HEK293T (cell line): ENCODE measurements around the gene WWOX.

Experiments
- CTCF ChIA-PET: fragments of 350-600 bp; formaldehyde crosslinking; extraction: SDS; loops from one replicate; lab custom pipeline; 2021; ENCODE audit warnings: antibody characterized with exemption, inconsistent platforms; lab: Yijun Ruan, JAX
- POLR2A ChIA-PET: fragments of 350-600 bp; formaldehyde crosslinking; extraction: SDS; loops from one replicate; lab custom pipeline; 2020; ENCODE audit warnings: antibody characterized with exemption, inconsistent platforms; lab: Yijun Ruan, JAX
- DNase-seq: peaks from one replicate; pipeline ENCODE4 v3.0.0; 2012; ENCODE audit warnings: mixed read lengths; ENCODE audit errors: extremely low spot score
- ARNT ChIP-seq: fragments of 450-650 bp; IDR thresholded peaks from 2 replicates; pipeline ENCODE4 v1.6.1; 2017; ENCODE audit warnings: mild to moderate bottlenecking
- BHLHE40 ChIP-seq: fragments of 450-650 bp; IDR thresholded peaks from 2 replicates; pipeline ENCODE4 v1.6.1; 2016; ENCODE audit warnings: mild to moderate bottlenecking, moderate library complexity, borderline replicate concordance
- CTBP1 ChIP-seq: fragments of 450-650 bp; IDR thresholded peaks from 2 replicates; pipeline ENCODE4 v1.6.1; 2016; ENCODE audit warnings: borderline replicate concordance
- ELF4 ChIP-seq: fragments of 450-650 bp; IDR thresholded peaks from 2 replicates; pipeline ENCODE4 v1.6.1; 2017; ENCODE audit warnings: antibody characterized with exemption
- FOXA1 ChIP-seq: fragments of 450-650 bp; IDR thresholded peaks from 2 replicates; pipeline ENCODE4 v1.6.1; 2016; ENCODE audit warnings: mild to moderate bottlenecking
- FOXK2 ChIP-seq: fragments of 450-650 bp; IDR thresholded peaks from 2 replicates; pipeline ENCODE4 v1.6.1; 2016; ENCODE audit warnings: mild to moderate bottlenecking
- FOXM1 ChIP-seq: fragments of 450-650 bp; IDR thresholded peaks from 2 replicates; pipeline ENCODE4 v1.6.1; 2017; ENCODE audit warnings: mild to moderate bottlenecking, borderline replicate concordance
- HDGF ChIP-seq: fragments of 450-650 bp; IDR thresholded peaks from 2 replicates; pipeline ENCODE4 v1.6.1; 2017; ENCODE audit warnings: antibody characterized with exemption, borderline replicate concordance
- L3MBTL2 ChIP-seq: fragments of 450-650 bp; conservative IDR thresholded peaks from 2 replicates; pipeline ENCODE4 v1.6.1; 2016; ENCODE audit warnings: mild to moderate bottlenecking
- LEF1 ChIP-seq: fragments of 450-650 bp; IDR thresholded peaks from 2 replicates; pipeline ENCODE4 v1.6.1; 2017; ENCODE audit warnings: mild to moderate bottlenecking, borderline replicate concordance
- NFRKB ChIP-seq: fragments of 450-650 bp; IDR thresholded peaks from 2 replicates; pipeline ENCODE4 v1.6.1; 2016; ENCODE audit warnings: mild to moderate bottlenecking, moderate library complexity
- PKNOX1 ChIP-seq: fragments of 450-650 bp; IDR thresholded peaks from 2 replicates; pipeline ENCODE4 v1.6.1; 2016
- SP1 ChIP-seq: fragments of 450-650 bp; IDR thresholded peaks from 2 replicates; pipeline ENCODE4 v1.6.1; 2017
- SUZ12 ChIP-seq: fragments of 450-650 bp; IDR thresholded peaks from 2 replicates; pipeline ENCODE4 v1.6.1; 2016; ENCODE audit warnings: mild to moderate bottlenecking
- TARDBP ChIP-seq: fragments of 450-650 bp; IDR thresholded peaks from 2 replicates; pipeline ENCODE4 v1.6.1; 2016
- ZNF384 ChIP-seq: fragments of 450-650 bp; IDR thresholded peaks from 2 replicates; pipeline ENCODE4 v1.6.1; 2016

The WWOX gene

GRCh38 chr16:78134944-78135619 lies 35.6 kb downstream of the WWOX start:
- CTCF ChIA-PET: no interaction called here
- no peak for DNase-seq

DNA sequence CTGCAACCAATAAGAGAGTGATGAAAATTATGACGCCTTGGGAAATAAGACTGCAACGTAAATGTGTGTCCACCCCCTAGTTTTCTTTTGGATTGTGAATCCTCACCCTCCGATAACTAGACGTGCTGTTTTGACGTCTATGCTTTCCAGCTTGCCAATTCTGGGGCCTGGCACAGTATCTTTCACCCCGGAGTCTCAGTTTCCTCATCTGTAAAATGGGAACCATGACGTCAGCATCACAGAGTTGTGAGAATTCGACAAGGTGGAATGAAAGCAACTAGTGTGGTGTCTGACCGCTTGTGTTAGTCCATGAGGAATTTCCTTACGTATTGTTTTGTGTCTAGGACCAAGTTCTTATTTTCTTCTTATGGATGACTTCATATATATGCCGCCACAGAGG lies 37.7 kb downstream of the WWOX start:
- TF ChIP-seq FOXM1 (no peak), SP1 (no peak), ZNF384 (no peak), CTBP1 (no peak), SUZ12 (no peak), ELF4 (no peak), L3MBTL2 (no peak), ARNT (no peak), LEF1 (no peak), FOXA1 (no peak), HDGF (no peak)
- no peak for DNase-seq
- POLR2A ChIA-PET: no interaction called here
- CTCF ChIA-PET: interaction anchor here (0.6 kb wide), 1 partner anchor 156 kb away, joined by 4 read pairs; no protein-coding TSS in a partner anchor

More at GRCh38 chr16:78134944-78135619, 35.6 kb downstream of the WWOX start:
- POLR2A ChIA-PET: no interaction called here
- no peak for TF ChIP-seq ELF4
- TF ChIP-seq BHLHE40: no peak
- TF ChIP-seq CTBP1: no peak
- no peak for TF ChIP-seq L3MBTL2
- TF ChIP-seq LEF1: no peak
- TF ChIP-seq FOXK2: no peak
- no peak for TF ChIP-seq ZNF384
- no peak for TF ChIP-seq HDGF
- no peak for TF ChIP-seq FOXM1
- TF ChIP-seq SUZ12: no peak
- no peak for TF ChIP-seq FOXA1
- no peak for TF ChIP-seq ARNT
- no peak for TF ChIP-seq NFRKB

- DNase-seq: no peak
- TF ChIP-seq TARDBP (no peak), L3MBTL2 (no peak), CTBP1 (no peak), NFRKB (no peak), FOXK2 (no peak), SP1 (no peak), FOXA1 (no peak), BHLHE40 (no peak), ELF4 (no peak), PKNOX1 (no peak), SUZ12 (no peak), LEF1 (no peak), HDGF (no peak), ZNF384 (no peak), ARNT (no peak), FOXM1 (no peak)
- POLR2A ChIA-PET: no interaction called here
- CTCF ChIA-PET: no interaction called here
Observed at GRCh38 chr16:78137782-78138616, 38.5 kb downstream of the WWOX start.

DNA sequence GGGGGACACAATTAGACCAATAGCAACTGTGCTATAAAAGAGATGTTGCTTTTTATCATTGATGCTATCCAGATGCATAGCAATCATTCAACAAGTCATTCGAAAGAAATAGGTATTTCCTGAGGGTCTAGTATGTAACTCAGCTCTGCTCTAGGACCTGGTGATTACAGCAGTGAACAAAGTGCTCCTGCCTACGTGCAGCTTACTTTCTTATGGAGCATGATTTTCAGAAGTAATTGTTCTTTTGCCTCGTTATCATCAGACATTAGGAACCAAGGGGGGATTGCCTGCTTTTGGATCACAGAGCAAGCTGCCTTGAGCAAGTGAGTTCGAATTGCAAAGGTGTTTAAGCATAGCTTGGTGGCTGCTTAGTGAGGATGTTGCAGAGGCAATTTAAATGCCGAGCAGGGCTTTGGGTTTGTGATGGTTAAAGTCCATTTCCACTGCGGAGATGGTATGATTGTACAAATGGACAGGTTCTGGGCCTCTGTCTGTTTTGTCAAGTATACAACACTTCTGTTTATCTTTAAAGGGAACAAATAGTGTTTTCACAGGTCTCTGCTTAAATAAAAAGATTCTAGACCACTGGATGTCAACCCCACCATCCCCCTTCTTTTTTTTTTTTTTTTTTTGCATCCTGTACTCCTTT lies 41.5 kb downstream of the WWOX start:
- CTCF ChIA-PET: no interaction called here
- POLR2A ChIA-PET: no interaction called here

DNA sequence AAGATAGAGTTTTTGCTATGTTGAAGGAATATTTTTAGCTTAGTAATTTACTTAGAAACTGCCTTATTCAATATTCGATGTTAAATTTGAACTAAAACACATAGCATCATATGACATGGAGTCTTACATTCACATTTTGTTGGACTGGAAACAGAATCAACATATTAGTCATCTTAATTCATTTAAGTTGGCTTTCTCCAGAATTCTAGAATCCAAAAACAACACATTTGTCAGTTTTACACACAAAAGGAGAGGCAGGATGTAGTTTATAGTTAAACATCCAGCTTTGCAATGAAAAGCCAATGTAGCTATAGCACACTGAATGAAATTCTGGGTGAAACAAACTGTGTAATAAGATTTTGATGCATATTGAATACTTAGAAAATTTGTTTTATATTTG lies 43.3 kb downstream of the WWOX start:
- ChIA-PET CTCF (no interaction called here), POLR2A (no interaction called here)
- DNase-seq: no peak
- TF ChIP-seq BHLHE40 (no peak), PKNOX1 (no peak), HDGF (no peak), ARNT (no peak), ZNF384 (no peak), NFRKB (no peak), FOXM1 (no peak)

More for the DNA sequence above, 41.5 kb downstream of the WWOX start:
- no peak for TF ChIP-seq FOXK2
- TF ChIP-seq SP1: no peak
- TF ChIP-seq BHLHE40: no peak
- no peak for TF ChIP-seq SUZ12
- TF ChIP-seq L3MBTL2: no peak
- no peak for TF ChIP-seq ARNT
- TF ChIP-seq NFRKB: no peak
- TF ChIP-seq LEF1: no peak
- no peak for TF ChIP-seq HDGF
- no peak for TF ChIP-seq FOXM1
- TF ChIP-seq ZNF384: no peak
- no peak for TF ChIP-seq FOXA1
- no peak for TF ChIP-seq ELF4
- no peak for TF ChIP-seq TARDBP
- no peak for TF ChIP-seq PKNOX1
- no peak for TF ChIP-seq CTBP1
- no peak for DNase-seq
